T-cell (primary cell): ENCODE data around the gene MOSPD3. TPM values are rescaled to one million over a fixed set of nuclear protein-coding genes. Genes with fewer than 3 reads are reported as not detected.
A peak's percentile ranks its signal among the peaks of the same experiment; 100 is the strongest.

Experiments used
- ATAC-seq, 4 experiments: fragments of 200-7000 bp in 3 of 4; fragments of 150-1000 bp in 1 of 4; cut with Tn5 transposase; replicated peaks in 1 of 4; 1 replicate in 3 of 4; 2 replicates in 1 of 4; pipeline ENCODE4 v1.10.0; 2021; ENCODE audit warnings: moderate library complexity in 3 of 4, mild to moderate bottlenecking in 2 of 4, moderate number of reproducible peaks in 1 of 4
- CTCF ChIA-PET, 2 donors: fragments of 300-600 bp; sonication (Branson Sonifier 250); formaldehyde crosslinking; loops; one replicate each; lab custom pipeline; 2022; ENCODE audit warnings: antibody characterized with exemption in 2 of 2; lab: Charles Lee
- POLR2A ChIA-PET, 2 donors: fragments of 300-600 bp; sonication (Branson Sonifier 250); formaldehyde crosslinking; loops; one replicate each; lab custom pipeline; 2022; ENCODE audit warnings: antibody characterized with exemption in 2 of 2; lab: Charles Lee
- DNase-seq, 35 experiments: peaks; one replicate each; pipeline versions ENCODE4 v3.0.0 to v3.0.0-alpha.2; 2013 to 2023
- H3K27ac ChIP-seq: one replicate; pipeline ENCODE4 v1.5.1; 2013; ENCODE audit warnings: low read length
- H3K27me3 ChIP-seq, 2 experiments: replicated peaks in 1 of 2; 1 replicate in 1 of 2; 2 replicates in 1 of 2; pipeline versions ENCODE4 v1.6.1 to v1.7.0; 2013; ENCODE audit warnings: low read length in 1 of 2, mixed read lengths in 1 of 2; ENCODE audit not compliant: control insufficient read depth in 2 of 2, insufficient read depth in 2 of 2; ENCODE audit errors: extremely low read depth in 1 of 2
- H3K36me3 ChIP-seq, 2 donors: 1 replicate in 1 of 2; 2 replicates in 1 of 2; pipeline versions ENCODE4 v1.6.1 to v1.7.0; 2013; ENCODE audit warnings: low read length in 1 of 2; ENCODE audit not compliant: control insufficient read depth in 2 of 2, insufficient read depth in 1 of 2; ENCODE audit errors: extremely low read depth in 1 of 2
- H3K4me1 ChIP-seq, 2 experiments: 1 replicate in 1 of 2; 2 replicates in 1 of 2; pipeline versions ENCODE4 v1.6.1 to v1.7.0; 2013; ENCODE audit warnings: low read length in 2 of 2, mixed read lengths in 1 of 2; ENCODE audit not compliant: insufficient read depth in 2 of 2, control insufficient read depth in 1 of 2; ENCODE audit errors: extremely low read depth in 1 of 2
- H3K4me3 ChIP-seq, 2 donors: 1 replicate in 1 of 2; 2 replicates in 1 of 2; pipeline versions ENCODE4 v1.5.1 to v1.7.0; 2013; ENCODE audit warnings: mild to moderate bottlenecking in 2 of 2, low read length in 1 of 2, moderate library complexity in 1 of 2; ENCODE audit not compliant: control insufficient read depth in 1 of 2; ENCODE audit errors: extremely low read depth in 1 of 2
- H3K9me3 ChIP-seq: 2 replicates; pipeline ENCODE4 v1.7.0; 2013
- H3K27ac Mint-ChIP-seq, 2 donors: one replicate each; pipeline ENCODE4 v1.8.0; 2020 to 2021; ENCODE audit warnings: mild to moderate bottlenecking in 2 of 2, mixed read lengths in 2 of 2
- H3K27me3 Mint-ChIP-seq, 2 donors: one replicate each; pipeline ENCODE4 v1.8.0; 2021 to 2022; ENCODE audit warnings: mixed read lengths in 2 of 2
- H3K36me3 Mint-ChIP-seq: one replicate; pipeline ENCODE4 v1.8.0; 2021; ENCODE audit warnings: mixed read lengths
- H3K4me1 Mint-ChIP-seq, 3 donors: one replicate each; pipeline ENCODE4 v1.8.0; 2020 to 2022; ENCODE audit warnings: mixed read lengths in 3 of 3, mild to moderate bottlenecking in 1 of 3
- H3K4me3 Mint-ChIP-seq, 3 donors: one replicate each; pipeline ENCODE4 v1.8.0; 2020 to 2022; ENCODE audit warnings: mild to moderate bottlenecking in 3 of 3, mixed read lengths in 3 of 3, moderate library complexity in 3 of 3
- H3K9me3 Mint-ChIP-seq, 3 donors: one replicate each; pipeline ENCODE4 v1.8.0; 2020 to 2022; ENCODE audit warnings: mixed read lengths in 3 of 3
- WGBS: methylation state at CpG from one replicate; pipeline ENCODE4 v1.1.5; 2013; ENCODE audit warnings: missing lambda C conversion rate; ENCODE audit not compliant: insufficient coverage; 5-methylcytosine and 5-hydroxymethylcytosine counted together
- total RNA-seq, 35 experiments: library from RNA in 6 of 35; stranded (reverse) in 6 of 35; fragments of 120-200 nt in 1 of 35; gene quantifications; one replicate each; pipeline versions ENCODE4 v1.2.1 to v1.2.4 and lab custom pipeline; 2013 to 2026

The MOSPD3 gene
- total RNA-seq, 5 donors from 2014 or later (not counting 1 experiment from before 2014, with no cell fraction given) = 10.9 to 19.0 (median 16.3) TPM

DNA sequence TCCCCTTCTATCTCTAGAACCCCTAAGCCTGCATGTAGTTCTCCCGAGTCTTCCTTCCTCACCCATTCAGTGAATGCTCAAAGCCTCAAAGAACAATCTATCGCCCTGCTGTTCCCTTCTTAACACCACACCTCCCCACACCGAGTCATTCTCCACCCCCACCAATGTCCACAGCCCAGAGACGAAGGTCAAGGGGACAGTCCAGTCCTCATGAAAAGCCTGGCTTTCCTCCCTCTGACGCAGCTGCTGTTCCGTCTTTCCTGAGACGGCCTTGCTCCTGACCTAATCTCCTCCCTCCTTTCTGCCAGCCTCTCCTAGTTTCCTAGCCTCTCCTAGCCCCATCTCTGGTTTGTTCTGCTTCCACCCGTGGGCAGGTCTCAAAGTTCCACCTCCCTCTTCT is 9.2 kb downstream of the MOSPD3 start:
- DNase-seq = no peak
- peaks cover 8% of the 10 kb centered on the region for H3K36me3 Mint-ChIP-seq
- peaks cover 3 to 11% of the 10 kb centered on the region in 2 experiments for H3K4me1 ChIP-seq
- H3K27me3 ChIP-seq = no peaks in the 10 kb centered on the region
- H3K9me3 Mint-ChIP-seq = no peaks in the 10 kb centered on the region
- no peaks in the 10 kb centered on the region for H3K9me3 ChIP-seq
- peaks cover 16 to 18% (median 18%) of the 10 kb centered on the region in 3 donors for H3K4me1 Mint-ChIP-seq
- peaks cover 0 to 3% of the 10 kb centered on the region in 2 donors for H3K36me3 ChIP-seq
- no peak overlapping the region for H3K4me3 Mint-ChIP-seq
- ATAC-seq = no peak
- no peaks in the 10 kb centered on the region for H3K27me3 Mint-ChIP-seq
- ChIA-PET CTCF (interaction anchor here in 1 of 2 donors (0.5 kb wide), 1 partner anchor 59 kb away, joined by 8 read pairs; no protein-coding TSS in a partner anchor), POLR2A (no interaction called here)
- no peak overlapping the region for H3K4me3 ChIP-seq
- no peak overlapping the region for H3K27ac Mint-ChIP-seq
- 92% methylated on average over 8 of the region's 8 CpGs for WGBS
- H3K27ac ChIP-seq = no peak overlapping the region

DNA sequence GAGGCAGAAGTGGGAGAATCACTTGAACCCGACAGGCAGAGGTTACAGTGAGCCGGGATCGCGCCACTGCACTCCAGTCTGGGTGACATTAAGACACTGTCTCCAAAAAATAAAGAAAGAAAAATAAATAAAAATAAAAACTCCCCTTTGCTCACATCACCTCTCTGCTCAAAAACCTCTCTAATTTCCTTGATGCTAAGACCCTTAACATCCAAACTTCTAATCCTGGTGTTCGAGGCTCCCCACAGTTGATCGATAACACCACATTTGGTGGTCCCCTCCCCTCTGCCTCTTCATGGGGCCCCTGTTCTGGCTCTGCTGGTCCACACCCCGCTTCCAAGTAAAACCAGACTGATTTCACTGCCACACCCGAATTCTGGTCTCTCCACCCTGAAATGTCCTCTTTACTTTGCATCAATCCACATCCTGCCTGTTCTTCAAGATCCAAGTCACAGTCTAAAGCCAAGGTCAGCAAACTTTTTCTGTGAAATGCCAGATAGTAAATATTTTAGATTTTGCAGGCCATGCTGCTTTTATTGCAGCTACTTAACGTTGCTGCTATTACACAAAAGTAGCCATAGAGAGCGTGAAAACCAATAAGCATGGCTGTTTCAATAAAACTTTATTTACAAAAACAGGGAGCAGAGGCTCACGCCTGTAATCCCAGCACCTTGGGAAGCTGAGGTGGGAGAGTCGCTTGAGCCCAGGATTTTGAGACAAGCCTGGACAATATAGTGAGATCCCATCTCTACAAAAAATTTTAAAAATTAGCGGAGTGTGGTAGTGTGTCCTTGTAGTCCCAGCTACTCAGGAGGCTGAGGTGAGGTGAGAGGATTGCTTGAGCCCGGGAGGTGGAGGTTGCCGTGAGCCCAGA is 11.8 kb downstream of the MOSPD3 start:
- no peaks in the 10 kb centered on the region for H3K27me3 ChIP-seq
- H3K4me3 ChIP-seq = no peak overlapping the region
- ChIA-PET CTCF (interaction anchor here (0.7 kb wide), 2 partner anchors 81 to 83 kb away, joined by 3 to 5 read pairs; no protein-coding TSS in a partner anchor), POLR2A (interaction anchor here in 1 of 2 donors (0.5 kb wide), 1 partner anchor 8 kb away, joined by 3 read pairs; no protein-coding TSS in a partner anchor)
- no peaks in the 10 kb centered on the region for H3K36me3 ChIP-seq
- H3K36me3 Mint-ChIP-seq = peaks cover 8% of the 10 kb centered on the region
- H3K9me3 ChIP-seq = no peaks in the 10 kb centered on the region
- no peak overlapping the region for H3K27ac ChIP-seq
- ATAC-seq (no peak), DNase-seq (no peak)
- WGBS = 80% methylated on average over 6 of the region's 15 CpGs
- no peaks in the 10 kb centered on the region for H3K27me3 Mint-ChIP-seq
- H3K4me1 ChIP-seq = peaks cover 5 to 28% of the 10 kb centered on the region in 2 experiments
- no peaks in the 10 kb centered on the region for H3K9me3 Mint-ChIP-seq
- peaks cover 26 to 37% (median 34%) of the 10 kb centered on the region in 3 donors for H3K4me1 Mint-ChIP-seq
- peak overlapping the region in 1 of 2 donors; percentile 65 for H3K27ac Mint-ChIP-seq
- peak overlapping the region in 1 of 3 donors; percentile 22 for H3K4me3 Mint-ChIP-seq

DNA sequence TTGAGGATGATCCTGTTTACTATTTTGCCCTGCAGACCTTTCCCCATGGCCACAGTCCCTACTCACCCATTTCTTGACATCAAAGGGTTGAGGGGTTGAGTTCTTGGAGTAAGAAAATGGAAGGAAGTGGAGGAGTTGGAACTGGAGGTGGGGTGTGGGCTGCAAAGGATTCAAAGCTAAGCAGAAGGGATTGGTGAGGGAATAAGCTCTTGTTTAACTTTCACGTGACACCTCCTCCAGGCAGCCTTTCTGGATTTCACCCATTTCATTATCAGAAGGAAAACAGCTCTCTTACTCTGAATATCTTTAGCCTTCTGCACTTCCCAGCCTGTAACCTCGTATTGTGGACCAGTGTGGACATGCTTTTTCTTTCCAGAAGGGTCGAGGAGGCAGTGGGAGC is 13.7 kb downstream of the MOSPD3 start:
- ATAC-seq = no peak
- H3K27ac ChIP-seq = peak overlapping the region; percentile 35
- peaks cover 35 to 49% (median 42%) of the 10 kb centered on the region in 3 donors for H3K4me1 Mint-ChIP-seq
- H3K27ac Mint-ChIP-seq = peak overlapping the region; percentile 31 to 72
- H3K4me1 ChIP-seq = peaks cover 5 to 28% of the 10 kb centered on the region in 2 experiments
- no peak for DNase-seq
- no peaks in the 10 kb centered on the region for H3K27me3 Mint-ChIP-seq
- peak overlapping the region; percentile 38 to 49 for H3K4me3 ChIP-seq
- H3K4me3 Mint-ChIP-seq = peak overlapping the region; percentile 49 to 69 (median 64)
- H3K36me3 Mint-ChIP-seq = peaks cover 6% of the 10 kb centered on the region
- H3K36me3 ChIP-seq = no peaks in the 10 kb centered on the region
- no CpG with 5 or more reads among the region's 3 CpGs for WGBS
- POLR2A ChIA-PET = interaction anchor here (0.6 to 0.8 kb wide), 2 partner anchors 13 to 17 kb away, joined by 3 read pairs; partner anchors contain the start of gene MOSPD3 (in 1 of the 2)
- CTCF ChIA-PET = interaction anchor here (0.6 to 1.5 kb wide), 7 partner anchors 8 to 518 kb away, joined by 3 to 7 read pairs (median 3); partner anchors contain the start of gene MOSPD3 (in 2 of the 2)
- no peaks in the 10 kb centered on the region for H3K9me3 ChIP-seq
- H3K9me3 Mint-ChIP-seq = no peaks in the 10 kb centered on the region
- no peaks in the 10 kb centered on the region for H3K27me3 ChIP-seq

DNA sequence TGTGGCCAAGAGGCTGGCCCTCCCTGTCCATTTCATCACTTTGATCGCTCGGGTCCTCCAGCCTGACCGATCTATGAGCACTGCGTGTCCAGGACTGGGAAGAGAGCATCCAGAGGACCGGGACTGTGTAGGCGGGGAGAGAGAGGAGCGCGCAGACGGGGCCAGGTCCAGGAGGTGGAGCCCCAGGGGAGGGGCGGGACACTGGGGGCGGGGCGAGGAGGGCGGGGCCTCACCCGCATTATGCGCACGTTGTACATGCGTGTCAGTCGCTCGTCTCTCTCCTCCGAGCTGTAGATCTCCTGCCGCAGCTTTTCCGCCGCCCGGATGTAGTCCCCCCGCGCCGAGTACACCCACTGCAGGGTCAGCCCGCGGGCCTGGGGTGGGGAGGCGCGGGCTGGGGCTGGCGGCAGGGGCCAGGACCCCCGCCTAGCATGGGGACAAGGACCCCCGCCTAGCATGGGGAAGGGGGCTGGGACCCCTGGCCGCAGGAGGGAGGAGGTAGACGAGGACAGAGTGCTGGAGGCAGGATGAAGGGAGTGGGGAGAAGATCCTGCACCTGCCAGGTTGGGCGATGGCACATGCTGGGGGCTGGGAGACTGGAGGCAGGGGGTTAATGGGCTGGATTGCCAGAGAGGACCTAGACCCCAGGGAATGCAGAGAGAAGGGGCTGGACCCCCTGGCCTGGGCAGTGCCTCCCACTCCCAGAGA is 14.3 kb downstream of the MOSPD3 start:
- Mint-ChIP-seq H3K36me3 (peaks cover 2% of the 10 kb centered on the region), H3K4me3 (peak overlapping the region; percentile 62 to 69 (median 64)), H3K4me1 (peaks cover 35 to 49% (median 42%) of the 10 kb centered on the region in 3 donors), H3K9me3 (no peaks in the 10 kb centered on the region), H3K27me3 (no peaks in the 10 kb centered on the region), H3K27ac (peak overlapping the region; percentile 72)
- ATAC-seq (peak; percentile 97 to 99 (median 97)), DNase-seq (peak; percentile 74 to 94 (median 86))
- H3K27me3 ChIP-seq = no peaks in the 10 kb centered on the region
- under 1% methylated on average over 26 of the region's 37 CpGs for WGBS
- no peaks in the 10 kb centered on the region for H3K9me3 ChIP-seq
- no peaks in the 10 kb centered on the region for H3K36me3 ChIP-seq
- CTCF ChIA-PET = interaction anchor here (0.6 to 1.5 kb wide), 8 partner anchors 8 to 517 kb away, joined by 3 to 7 read pairs (median 3); partner anchors contain the start of gene MOSPD3 (in 2 of the 2)
- H3K27ac ChIP-seq = peak overlapping the region; percentile 80
- POLR2A ChIA-PET = interaction anchor here in 1 of 2 donors (0.8 kb wide), 1 partner anchor 14 kb away, joined by 3 read pairs; the partner anchor contains the start of gene MOSPD3
- H3K4me3 ChIP-seq = peak overlapping the region; percentile 49 to 59
- peaks cover 5 to 28% of the 10 kb centered on the region in 2 experiments for H3K4me1 ChIP-seq

DNA sequence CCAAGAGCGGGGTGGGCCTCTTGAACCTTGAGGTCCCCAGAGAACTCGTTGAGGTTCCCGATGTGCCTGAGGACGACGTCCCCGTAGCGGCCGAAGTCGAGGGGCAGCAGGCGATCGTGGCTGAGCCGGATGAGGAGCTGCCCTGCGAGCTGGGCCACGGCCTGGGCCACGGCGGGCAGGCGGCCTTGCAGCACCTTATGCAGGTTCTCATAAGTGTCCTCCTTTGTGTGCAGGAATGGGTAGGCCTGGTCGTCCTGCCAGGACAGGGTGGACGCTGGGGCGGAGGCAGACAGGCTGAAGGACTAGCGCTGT is 14.9 kb downstream of the MOSPD3 start:
- POLR2A ChIA-PET = interaction anchor here in 1 of 2 donors (0.5 kb wide), 1 partner anchor 83 kb away, joined by 3 read pairs; no protein-coding TSS in a partner anchor
- Mint-ChIP-seq H3K36me3 (no peaks in the 10 kb centered on the region), H3K27me3 (no peaks in the 10 kb centered on the region), H3K27ac (peak overlapping the region in 1 of 2 donors; percentile 28), H3K9me3 (no peaks in the 10 kb centered on the region), H3K4me1 (peaks cover 38 to 52% (median 43%) of the 10 kb centered on the region in 3 donors), H3K4me3 (peak overlapping the region in 1 of 3 donors; percentile 69)
- no peak for ATAC-seq
- Histone ChIP-seq H3K36me3 (no peaks in the 10 kb centered on the region), H3K27ac (peak overlapping the region; percentile 80), H3K4me3 (peak overlapping the region in 1 of 2 donors; percentile 49), H3K27me3 (peaks cover 0 to 4% of the 10 kb centered on the region in 2 experiments), H3K4me1 (peaks cover 5 to 33% of the 10 kb centered on the region in 2 experiments), H3K9me3 (no peaks in the 10 kb centered on the region)
- CTCF ChIA-PET = interaction anchor here (1.1 to 1.5 kb wide), 3 partner anchors 14 to 15 kb away, joined by 3 to 7 read pairs (median 6); partner anchors contain the start of gene MOSPD3 (in 2 of the 2)
- no peak for DNase-seq
- WGBS = 96% methylated on average over 20 of the region's 21 CpGs
